CD4-positive, alpha-beta T cell treated with Interferon gamma for 1 hour (primary cell): ENCODE results near the gene PDIA6.

Experiments used
- DNase-seq: peaks from one replicate; pipeline ENCODE4 v3.0.0-alpha.2; 2020

Gene PDIA6, protein sequence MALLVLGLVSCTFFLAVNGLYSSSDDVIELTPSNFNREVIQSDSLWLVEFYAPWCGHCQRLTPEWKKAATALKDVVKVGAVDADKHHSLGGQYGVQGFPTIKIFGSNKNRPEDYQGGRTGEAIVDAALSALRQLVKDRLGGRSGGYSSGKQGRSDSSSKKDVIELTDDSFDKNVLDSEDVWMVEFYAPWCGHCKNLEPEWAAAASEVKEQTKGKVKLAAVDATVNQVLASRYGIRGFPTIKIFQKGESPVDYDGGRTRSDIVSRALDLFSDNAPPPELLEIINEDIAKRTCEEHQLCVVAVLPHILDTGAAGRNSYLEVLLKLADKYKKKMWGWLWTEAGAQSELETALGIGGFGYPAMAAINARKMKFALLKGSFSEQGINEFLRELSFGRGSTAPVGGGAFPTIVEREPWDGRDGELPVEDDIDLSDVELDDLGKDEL

DNA sequence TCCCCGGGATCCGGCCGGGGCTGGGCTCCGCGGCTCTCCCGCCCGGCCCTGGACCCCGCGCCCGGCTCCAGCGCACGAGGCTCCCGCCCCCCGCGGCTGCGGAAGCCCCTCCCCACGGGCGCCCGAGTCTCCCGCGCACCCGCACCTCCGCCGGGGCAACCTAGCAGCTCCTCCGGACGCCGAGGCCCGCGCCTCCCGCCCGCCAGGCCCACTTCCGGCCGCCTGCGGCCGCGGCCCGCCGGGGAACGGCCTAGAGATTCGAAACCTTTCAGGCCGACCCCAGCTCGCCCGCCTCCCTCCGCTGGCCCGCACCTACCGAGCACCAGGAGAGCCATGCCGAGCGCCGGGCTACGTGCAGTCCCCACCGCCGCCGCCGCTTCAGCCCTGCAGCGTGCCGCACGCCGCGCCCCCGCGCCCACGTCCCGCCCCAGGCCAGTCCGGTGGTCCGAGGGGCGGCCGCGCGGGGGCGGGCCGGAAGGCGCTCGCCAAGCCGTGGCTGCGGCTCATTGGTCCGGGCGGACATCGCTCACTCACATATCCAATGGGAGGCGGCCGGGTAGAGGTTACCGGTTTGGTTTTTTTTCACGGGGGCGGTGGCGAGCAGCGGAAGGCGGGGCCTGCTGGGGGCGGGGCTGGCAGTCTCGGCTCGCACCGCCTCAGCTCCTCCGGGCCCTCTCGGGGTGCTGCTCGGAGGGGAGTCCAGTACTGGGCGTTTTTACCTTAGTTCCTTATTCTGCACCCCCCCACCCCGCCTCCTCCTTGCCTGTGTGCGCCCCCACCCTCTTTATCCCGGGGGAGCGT is at the start of gene PDIA6:
PDIA6 (minus strand) TSS at position 424 of the 801 bp plus-strand sequence; CDS start at position 335, 89 bp downstream.
- DNase-seq = peak; percentile 94

GRCh38 chr2:10862330-10862729 is 49.7 kb upstream of the PDIA6 start:
- no peak for DNase-seq

DNA sequence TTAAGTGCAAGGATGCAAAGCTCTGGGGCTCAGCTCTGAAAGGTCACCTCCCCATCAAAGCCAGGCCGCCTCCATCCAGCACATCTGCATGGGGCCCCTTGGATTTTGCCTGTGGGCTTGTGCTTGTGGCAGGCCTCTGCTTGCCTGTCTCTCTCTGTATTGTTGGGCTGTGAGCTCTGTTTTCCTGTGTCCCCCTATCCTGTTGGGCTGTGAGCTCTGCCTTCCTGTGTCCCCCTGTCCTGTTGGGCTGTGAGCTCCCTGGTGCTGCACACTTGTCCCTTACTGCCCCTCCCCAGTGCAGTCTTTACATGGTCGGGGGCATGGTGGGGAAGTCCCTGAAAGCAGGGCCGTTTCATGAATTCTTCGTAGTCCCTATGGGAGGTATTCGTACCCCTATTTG is 49.2 kb upstream of the PDIA6 start:
- DNase-seq = no peak

DNA sequence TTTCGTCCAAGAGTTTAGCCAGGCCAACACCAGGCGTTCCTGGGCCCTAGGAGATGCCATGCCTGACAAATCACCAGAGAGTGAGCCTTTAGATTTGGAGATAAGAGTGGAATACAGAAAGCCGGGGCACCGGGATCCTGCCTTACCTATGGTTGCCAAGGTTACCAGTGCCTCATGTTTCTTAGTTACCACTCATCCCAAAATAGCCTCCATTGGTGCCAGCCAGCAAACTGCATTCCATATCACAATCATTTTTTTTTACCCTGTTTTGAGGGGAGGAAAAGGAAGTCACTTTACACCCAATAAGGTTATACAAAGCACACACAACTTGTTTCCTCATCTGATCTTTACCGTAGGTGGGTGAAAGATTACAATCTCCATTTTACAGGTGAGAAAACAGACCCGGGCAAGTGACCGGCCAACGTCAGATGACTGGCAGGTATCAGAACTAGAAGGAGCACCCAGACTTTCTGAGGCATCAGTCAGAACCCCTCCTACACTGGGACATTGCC is 48.3 kb upstream of the PDIA6 start:
- no peak for DNase-seq

DNA sequence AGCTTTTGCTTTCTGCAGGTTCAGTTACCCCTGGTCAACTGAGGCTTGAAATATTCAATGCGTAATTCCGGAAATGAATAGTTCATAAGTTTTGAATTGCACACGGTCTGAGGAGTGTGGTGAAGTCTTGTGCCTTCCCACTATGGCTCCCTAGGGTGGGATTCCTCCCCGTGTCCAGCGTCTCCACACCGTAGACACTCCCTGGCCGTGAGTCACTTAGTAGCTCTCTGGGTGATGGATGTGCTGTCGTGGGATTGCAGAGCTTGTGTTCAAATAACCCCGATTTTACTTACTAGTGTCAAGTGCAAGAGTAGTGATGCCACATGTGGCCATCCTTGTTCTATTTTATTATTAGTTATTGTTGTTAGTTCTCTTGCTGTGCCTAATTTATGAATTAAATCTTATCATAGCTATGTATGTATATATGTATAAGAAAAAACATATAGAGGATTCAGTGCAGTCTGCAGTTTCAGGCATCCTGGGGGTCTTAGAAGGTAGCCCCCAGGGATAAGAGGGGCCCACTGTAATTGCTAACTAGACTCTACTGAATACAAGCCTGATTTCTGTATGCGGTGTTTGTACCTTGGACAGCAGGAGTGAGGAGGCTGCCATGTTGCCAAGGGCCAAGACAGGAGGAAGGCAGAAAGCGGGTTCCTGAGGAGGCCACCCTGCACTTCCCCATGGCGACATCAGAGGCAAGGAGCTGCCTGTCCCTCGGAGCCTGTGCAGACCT is 47.7 kb upstream of the PDIA6 start:
- no peak for DNase-seq

DNA sequence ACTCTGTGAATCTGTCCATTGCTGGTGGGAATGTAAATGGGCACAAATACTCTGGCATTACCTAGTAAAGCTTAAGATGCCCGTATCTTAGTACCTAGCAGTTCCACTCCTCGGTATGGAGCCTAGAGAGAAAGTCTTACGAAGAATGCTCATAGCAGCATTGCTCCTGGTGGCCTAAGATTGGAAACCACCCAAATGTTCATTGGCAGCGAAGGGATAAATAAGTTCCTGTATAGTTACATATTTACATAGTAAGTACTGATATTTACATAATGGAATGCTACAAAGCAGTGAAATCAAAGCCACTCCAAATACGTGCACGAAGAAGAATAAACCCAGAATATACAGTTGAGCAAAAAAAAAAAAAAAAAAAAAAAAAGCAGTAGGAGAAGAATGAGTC is 46.7 kb upstream of the PDIA6 start:
- no peak for DNase-seq

GRCh38 chr2:10848541-10848940 is 36.0 kb upstream of the PDIA6 start:
- DNase-seq = no peak

DNA sequence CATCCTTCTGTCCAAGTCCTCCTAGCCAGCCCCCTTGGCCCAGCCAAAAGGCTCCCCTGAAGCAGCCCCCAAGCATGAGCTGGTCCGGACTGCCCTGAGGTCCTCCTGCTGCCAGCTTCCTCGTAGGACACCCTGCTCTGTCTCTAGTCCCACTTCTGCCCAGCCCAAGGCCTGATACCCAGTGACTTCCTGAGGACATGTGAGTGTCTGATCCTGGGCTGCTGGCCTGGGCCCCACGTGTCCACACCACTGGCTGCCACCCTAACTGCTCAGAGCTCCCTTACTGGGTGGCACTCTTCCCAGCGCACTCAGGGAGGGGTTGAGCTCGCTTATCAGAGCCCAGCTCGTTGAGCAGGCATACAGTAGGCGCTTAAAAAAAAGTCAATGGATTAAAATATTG is 34.4 kb upstream of the PDIA6 start:
- no peak for DNase-seq

DNA sequence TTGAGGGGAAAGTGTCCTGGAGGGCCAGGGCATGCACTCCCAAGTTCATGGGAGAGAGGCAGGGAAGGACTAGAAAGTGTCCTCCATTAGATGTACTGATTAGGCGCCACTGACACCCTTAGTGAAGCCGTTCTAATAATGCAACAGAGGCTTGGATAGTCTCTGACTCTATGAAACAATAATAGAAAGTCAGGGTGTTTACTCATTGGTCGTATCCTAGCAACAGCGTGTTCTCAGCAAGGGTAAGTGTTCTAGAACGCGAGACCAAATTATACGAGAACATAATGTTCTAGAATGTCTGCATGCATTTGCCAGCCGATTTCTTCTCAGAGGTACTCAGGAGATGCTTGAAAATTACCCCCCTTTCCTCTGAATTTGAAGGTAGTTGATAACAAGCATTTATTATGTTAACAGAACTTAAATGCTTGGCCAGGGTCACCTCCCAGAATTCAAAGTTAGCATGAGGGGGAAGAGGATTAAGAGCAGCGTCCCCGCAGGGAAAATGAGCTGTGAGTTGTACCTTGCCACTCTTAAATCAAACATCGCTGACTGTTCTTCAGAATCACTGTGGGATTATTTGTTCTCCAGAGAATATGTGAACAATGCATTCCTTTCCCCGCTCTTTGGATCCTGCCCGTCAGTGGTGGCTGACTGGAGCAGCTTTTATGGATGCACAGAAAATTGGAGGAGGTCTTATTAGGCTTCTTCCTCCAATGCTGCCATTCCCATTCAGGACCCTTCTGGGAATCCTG is 33.7 kb upstream of the PDIA6 start:
- no peak for DNase-seq

DNA sequence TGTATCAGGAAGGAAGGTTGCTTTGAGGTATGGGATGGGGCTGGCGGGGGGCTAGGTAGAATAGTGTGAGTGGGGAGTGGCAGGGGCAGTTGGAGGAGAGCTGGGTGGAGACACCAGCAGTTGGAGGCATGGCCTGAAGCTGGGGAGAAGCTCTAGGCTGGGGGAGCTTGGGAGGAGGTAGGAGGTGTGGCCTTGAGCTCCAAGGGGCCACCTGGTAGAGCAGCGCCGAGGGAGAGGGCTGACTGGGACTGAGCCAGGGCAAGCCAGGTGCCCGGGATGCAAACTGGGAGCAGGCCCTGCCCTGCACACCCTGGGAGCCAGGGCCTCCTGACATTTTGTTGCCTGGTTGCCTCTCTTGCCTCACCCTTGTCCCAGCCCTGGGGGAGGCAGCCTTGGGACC is 33.1 kb upstream of the PDIA6 start:
- DNase-seq = no peak

GRCh38 chr2:10844097-10844496 is 31.5 kb upstream of the PDIA6 start:
- no peak for DNase-seq

- DNase-seq = no peak
Observed at GRCh38 chr2:10842506-10842905, 29.9 kb upstream of the PDIA6 start.

DNA sequence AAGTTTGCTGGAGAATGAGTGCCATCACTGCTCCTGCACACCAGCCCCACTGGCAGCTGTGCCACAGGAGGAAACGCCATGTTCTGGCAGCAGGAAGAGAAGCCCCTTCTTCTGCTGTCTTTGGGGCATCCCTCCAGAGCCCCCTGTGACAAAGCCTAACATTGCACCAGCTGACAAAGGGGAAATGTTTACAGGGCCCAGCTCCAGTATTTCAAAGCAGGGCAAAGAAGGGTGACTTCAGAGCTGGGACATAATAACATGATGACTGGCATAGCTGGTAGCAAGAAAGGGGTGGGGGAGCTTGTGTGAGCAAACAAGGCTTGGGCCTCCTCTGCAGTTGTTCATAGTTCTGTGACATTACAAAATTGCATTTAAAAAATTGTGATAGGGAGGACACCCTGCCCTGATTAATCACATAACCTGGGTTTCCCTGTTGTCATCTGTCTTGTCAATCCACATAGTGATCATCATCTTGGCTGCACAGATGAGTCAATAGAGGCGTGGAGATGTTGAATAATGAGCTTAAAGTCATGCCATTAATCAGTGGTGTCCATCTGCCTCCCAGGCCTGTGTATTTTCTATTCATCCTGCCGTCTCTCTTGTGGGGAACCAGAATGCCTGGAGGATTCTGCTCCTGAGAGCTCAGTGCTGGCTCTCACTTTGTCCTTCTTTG is 29.1 kb upstream of the PDIA6 start:
- no peak for DNase-seq

- DNase-seq = no peak
Observed at GRCh38 chr2:10839813-10840212, 27.2 kb upstream of the PDIA6 start.

GRCh38 chr2:10838734-10839133 is 26.1 kb upstream of the PDIA6 start:
- DNase-seq = no peak

- no peak for DNase-seq
Observed at GRCh38 chr2:10837298-10838266, 25.0 kb upstream of the PDIA6 start.

DNA sequence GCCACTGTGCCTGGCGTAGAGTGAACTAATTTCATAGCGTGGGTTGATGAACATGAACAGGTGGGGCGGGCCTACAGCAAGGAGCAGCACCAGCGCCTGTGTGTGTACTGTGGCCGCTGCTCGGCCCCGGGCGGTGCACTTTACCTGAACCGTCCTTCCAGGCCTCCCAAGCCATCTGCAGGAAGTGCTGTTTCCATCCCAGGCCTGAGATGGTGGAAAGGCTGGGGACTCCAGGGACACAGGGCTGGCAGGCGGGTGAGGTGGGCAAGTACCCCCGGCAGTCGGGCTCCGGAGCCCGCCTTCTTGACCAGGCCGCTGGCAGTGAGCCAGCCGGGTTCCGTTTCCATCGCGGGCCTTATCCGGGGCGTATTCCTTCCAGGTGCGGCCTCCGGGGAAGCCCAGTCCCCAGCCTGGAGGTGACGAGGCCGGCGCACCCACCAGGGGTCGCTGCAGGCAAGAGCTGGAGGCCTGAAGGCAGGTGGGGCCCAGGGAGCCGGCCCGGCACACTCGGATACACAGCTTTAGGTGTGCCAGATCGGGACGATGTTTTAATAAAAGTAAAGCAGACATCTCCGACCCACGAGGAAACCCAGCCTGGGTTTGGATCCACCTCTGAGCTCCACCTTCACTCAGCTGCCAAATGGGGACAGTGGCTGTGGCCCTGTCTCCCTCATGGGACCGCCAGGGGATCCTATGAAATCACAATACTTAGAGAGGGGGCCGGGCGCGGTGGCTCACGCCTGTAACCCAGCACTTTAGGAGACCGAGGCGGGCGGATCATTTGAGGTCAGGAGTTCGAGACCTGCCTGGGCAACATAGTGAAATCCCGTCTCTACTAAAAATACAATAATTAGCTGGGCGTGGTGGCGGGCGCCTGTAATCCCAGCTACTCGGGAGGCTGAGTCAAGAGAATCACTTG is 22.7 kb upstream of the PDIA6 start:
- DNase-seq = peak; percentile 56

GRCh38 chr2:10834068-10834655 is 21.6 kb upstream of the PDIA6 start:
- DNase-seq = no peak

DNA sequence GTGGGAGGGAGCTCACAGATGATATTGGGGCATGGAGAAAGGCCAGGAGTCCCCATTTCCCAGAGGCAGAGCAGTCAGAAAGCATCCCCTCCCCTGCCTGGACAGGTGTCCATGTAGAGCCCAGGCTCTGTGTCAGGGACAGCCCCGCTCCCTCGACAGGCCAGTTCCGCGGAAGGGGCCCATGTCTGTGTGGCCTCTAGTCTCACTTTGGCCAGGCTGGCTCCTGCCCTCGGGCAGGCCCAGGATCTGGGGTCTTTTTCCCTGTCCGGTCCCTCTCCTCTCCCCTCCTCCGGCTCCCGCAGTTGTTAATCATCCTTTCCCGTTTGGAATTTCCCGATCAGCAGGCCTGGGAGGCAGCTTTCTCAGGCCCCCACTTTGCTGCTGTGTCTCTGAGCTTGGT is 20.4 kb upstream of the PDIA6 start:
- no peak for DNase-seq
